Uterus (tissue), 4 donors: Measurements from ENCODE around the gene KLC4. TPM values are rescaled to one million over a fixed set of nuclear protein-coding genes. Genes with fewer than 3 reads are reported as not detected.
A peak's percentile ranks its signal among the peaks of the same experiment; 100 is the strongest.

Source experiments
- DNase-seq, 2 donors: peaks; one replicate each; pipeline ENCODE4 v3.0.0-alpha.2; 2019 to 2020
- H3K27ac ChIP-seq, 2 donors: fragments of 200-600 bp; sonication (generic); 1 replicate in 1 of 2; 2 replicates in 1 of 2; pipeline ENCODE4 v1.5.1; 2016 to 2018
- H3K27me3 ChIP-seq, 2 donors: fragments of 200-600 bp; sonication (generic); one replicate each; pipeline ENCODE4 v1.5.1; 2018 to 2019; ENCODE audit warnings: control low read depth in 1 of 2
- H3K36me3 ChIP-seq, 2 donors: fragments of 200-600 bp; sonication (generic); one replicate each; pipeline ENCODE4 v1.5.1; 2019; ENCODE audit warnings: control low read depth in 1 of 2
- H3K4me1 ChIP-seq, 2 donors: fragments of 200-600 bp; sonication (generic); one replicate each; pipeline ENCODE4 v1.5.1; 2018 to 2019; ENCODE audit warnings: control low read depth in 1 of 2
- H3K4me3 ChIP-seq, 2 donors: fragments of 200-600 bp; sonication (generic); 1 replicate in 1 of 2; 2 replicates in 1 of 2; pipeline ENCODE4 v1.5.1; 2018 to 2019; ENCODE audit warnings: mild to moderate bottlenecking in 1 of 2
- H3K9me3 ChIP-seq, 2 donors: fragments of 200-600 bp; sonication (generic); one replicate each; pipeline ENCODE4 v1.5.1; 2019; ENCODE audit warnings: control low read depth in 1 of 2
- CTCF ChIP-seq, 4 experiments: fragments of 200-600 bp in 2 of 4; fragments of 450-650 bp in 2 of 4; sonication (generic) in 2 of 4; IDR thresholded peaks; one replicate each; pipeline ENCODE4 v1.5.1; 2016 to 2019; ENCODE audit warnings: antibody characterized with exemption in 4 of 4, mild to moderate bottlenecking in 2 of 4, moderate library complexity in 1 of 4
- POLR2A ChIP-seq, 2 donors: fragments of 450-650 bp; IDR thresholded peaks; one replicate each; pipeline ENCODE4 v1.6.1; 2016; ENCODE audit warnings: antibody characterized with exemption in 2 of 2, mild to moderate bottlenecking in 1 of 2, moderate library complexity in 1 of 2
- intact Hi-C: fragments of 100-400 bp; cut with DNase I; formaldehyde crosslinking; loops from one replicate; pipeline ENCODE4 v1.15.1; 2023; ENCODE audit warnings: low total_unique reads
- total RNA-seq, 4 donors: library from RNA; depleted of rRNA in 3 of 4; stranded (reverse); fragments of >200 nt in 3 of 4; gene quantifications; one replicate each; pipeline versions ENCODE4 v1.1.0 to v1.2.4, GENCODE V29; 2014 to 2023
- donor health status: DM: yes; HTN: yes; CAD: no.

KLC4 gene
- total RNA-seq, 4 donors from 2014 or later: 2.8 to 30.6 (median 27.2) TPM

- TF ChIP-seq POLR2A (IDR thresholded peaks at IDR 0.05): no peak
- TF ChIP-seq CTCF (IDR thresholded peaks at IDR 0.05): no peak
- no peak for DNase-seq
- intact Hi-C loops: no loop called here
- H3K4me1 ChIP-seq: peaks cover 0 to 14% of the 10 kb centered on the region in 2 donors
- H3K27me3 ChIP-seq: no peaks in the 10 kb centered on the region
- no peaks in the 10 kb centered on the region for H3K36me3 ChIP-seq
- H3K27ac ChIP-seq: no peak overlapping the region
- H3K9me3 ChIP-seq: no peaks in the 10 kb centered on the region
- H3K4me3 ChIP-seq: no peak overlapping the region
Observed at GRCh38 chr6:43020052-43020705, 39.3 kb upstream of the KLC4 start.

- TF ChIP-seq CTCF (IDR thresholded peaks at IDR 0.05) (no peak), POLR2A (IDR thresholded peaks at IDR 0.05) (no peak)
Observed at GRCh38 chr6:43020847-43021246, 38.6 kb upstream of the KLC4 start.

GRCh38 chr6:43021270-43022047 lies 38.0 kb upstream of the KLC4 start, which contains the start of gene RRP36:
Gene RRP36 (plus strand): TSS chr6:43021623. CDS start chr6:43021655, 32 bp downstream.
- no peaks in the 10 kb centered on the region for H3K27me3 ChIP-seq
- peak within 1 kb of the TSS; percentile 64 to 87 for H3K4me3 ChIP-seq
- DNase-seq: peak; percentile 66 to 79
- H3K36me3 ChIP-seq: no peaks in the 10 kb centered on the region
- peaks cover 0 to 14% of the 10 kb centered on the region in 2 donors for H3K4me1 ChIP-seq
- no peaks in the 10 kb centered on the region for H3K9me3 ChIP-seq
- H3K27ac ChIP-seq: peak within 1 kb of the TSS; percentile 84 to 85
- intact Hi-C loops: no loop called here
- TF ChIP-seq CTCF (IDR thresholded peaks at IDR 0.05) (no peak), POLR2A (IDR thresholded peaks at IDR 0.05) (peak in 1 of 2 donors; percentile 41)

More at GRCh38 chr6:43020847-43021246, 38.6 kb upstream of the KLC4 start:
- Histone ChIP-seq H3K4me1 (peaks cover 0 to 14% of the 10 kb centered on the region in 2 donors), H3K27me3 (no peaks in the 10 kb centered on the region), H3K27ac (peak overlapping the region; percentile 84 to 85), H3K9me3 (no peaks in the 10 kb centered on the region), H3K4me3 (peak overlapping the region; percentile 64 to 87), H3K36me3 (no peaks in the 10 kb centered on the region)
- no peak for DNase-seq
- intact Hi-C loops: no loop called here

GRCh38 chr6:43024436-43024835 lies 35.0 kb upstream of the KLC4 start:
- Histone ChIP-seq H3K27me3 (no peaks in the 10 kb centered on the region), H3K9me3 (no peaks in the 10 kb centered on the region), H3K4me1 (peaks cover 0 to 14% of the 10 kb centered on the region in 2 donors), H3K4me3 (no peak overlapping the region), H3K36me3 (no peaks in the 10 kb centered on the region), H3K27ac (no peak overlapping the region)
- no peak for DNase-seq
- intact Hi-C loops: no loop called here
- no peak for TF ChIP-seq CTCF (IDR thresholded peaks at IDR 0.05)
- no peak for TF ChIP-seq POLR2A (IDR thresholded peaks at IDR 0.05)

GRCh38 chr6:43026365-43026764 lies 33.1 kb upstream of the KLC4 start:
- H3K27me3 ChIP-seq: no peaks in the 10 kb centered on the region
- H3K27ac ChIP-seq: no peak overlapping the region
- intact Hi-C loops: no loop called here
- H3K9me3 ChIP-seq: no peaks in the 10 kb centered on the region
- H3K4me1 ChIP-seq: peaks cover 0 to 8% of the 10 kb centered on the region in 2 donors
- no peak for DNase-seq
- H3K36me3 ChIP-seq: no peaks in the 10 kb centered on the region
- H3K4me3 ChIP-seq: no peak overlapping the region
- no peak for TF ChIP-seq POLR2A (IDR thresholded peaks at IDR 0.05)
- TF ChIP-seq CTCF (IDR thresholded peaks at IDR 0.05): no peak
